Activated CD8-positive, alpha-beta memory T cell treated with anti-CD3 and anti-CD28 coated beads, Interleukin-2, amount 10 ng/mL, durations not matched to agents 7 days and 5 days (primary cell): ENCODE measurements around the gene AMHR2. TPM values are rescaled to one million over a fixed set of nuclear protein-coding genes. Genes with fewer than 3 reads are reported as not detected.

ENCODE experiments used
- ATAC-seq: fragments of 150-1000 bp; cut with Tn5 transposase; one replicate; pipeline ENCODE4 v1.10.0; 2021; ENCODE audit warnings: moderate library complexity
- CTCF ChIA-PET: fragments of 350-600 bp; sonication (Branson Sonifier 250); formaldehyde crosslinking; loops from one replicate; lab custom pipeline; 2021; ENCODE audit warnings: antibody characterized with exemption; lab: Charles Lee
- DNase-seq: peaks from one replicate; pipeline ENCODE4 v3.0.0-alpha.2; 2020
- H3K27ac Mint-ChIP-seq: one replicate; pipeline ENCODE4 v1.8.0; 2021; ENCODE audit warnings: mild to moderate bottlenecking, mixed read lengths
- H3K27me3 Mint-ChIP-seq: one replicate; pipeline ENCODE4 v1.8.0; 2021; ENCODE audit warnings: mixed read lengths
- H3K36me3 Mint-ChIP-seq: one replicate; pipeline ENCODE4 v1.8.0; 2021; ENCODE audit warnings: mild to moderate bottlenecking, mixed read lengths
- H3K4me1 Mint-ChIP-seq: one replicate; pipeline ENCODE4 v1.8.0; 2021; ENCODE audit warnings: mixed read lengths
- H3K4me3 Mint-ChIP-seq: one replicate; pipeline ENCODE4 v1.8.0; 2021; ENCODE audit warnings: mild to moderate bottlenecking, moderate library complexity, mixed read lengths
- H3K9me3 Mint-ChIP-seq: one replicate; pipeline ENCODE4 v1.8.0; 2022; ENCODE audit warnings: low read depth, mixed read lengths
- total RNA-seq, 2 experiments: library from RNA; stranded (reverse); gene quantifications; one replicate each; pipeline ENCODE4 v1.2.3, GENCODE V29; 2021

The AMHR2 gene
- total RNA-seq, 2 experiments from 2014 or later: not detected

DNA sequence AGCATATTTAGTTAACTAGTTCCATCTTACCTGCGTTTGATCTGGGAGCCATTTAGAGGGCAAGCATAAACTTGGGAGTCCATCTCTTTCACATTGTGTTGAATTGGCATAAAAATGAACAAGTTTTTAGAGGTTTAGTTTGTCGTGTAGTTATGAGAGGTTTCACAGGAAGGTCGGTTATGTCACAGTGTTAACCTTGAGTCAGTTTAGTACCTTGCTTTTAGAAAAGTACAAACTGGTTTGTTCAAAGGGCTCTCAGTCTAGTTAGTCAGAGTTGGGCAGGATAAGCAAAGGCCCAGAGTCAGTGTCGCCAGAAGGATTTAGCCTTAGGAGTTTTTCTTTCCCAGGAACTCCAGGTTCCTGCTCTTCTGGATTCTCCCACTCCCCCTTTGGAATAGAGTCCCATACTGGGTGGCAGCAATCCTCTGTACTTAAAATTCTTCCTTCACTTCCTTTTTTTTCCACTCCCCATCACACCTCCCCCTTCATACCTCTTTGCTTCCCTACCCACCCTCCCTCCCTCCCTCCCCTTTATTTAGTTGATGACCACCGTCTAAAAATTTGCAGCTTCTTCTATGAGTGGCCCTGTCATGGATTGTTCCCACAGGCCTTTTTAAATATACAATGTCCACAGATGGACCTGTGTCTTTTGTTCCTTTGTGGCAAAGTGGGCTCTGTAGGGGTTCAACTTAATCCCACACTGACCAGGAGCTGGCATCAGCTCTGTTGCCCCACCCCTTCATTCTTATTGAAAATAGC lies 40.3 kb downstream of the AMHR2 start:
- Mint-ChIP-seq H3K4me1 (peaks cover 46% of the 10 kb centered on the region), H3K36me3 (peaks cover 88% of the 10 kb centered on the region), H3K27me3 (no peaks in the 10 kb centered on the region), H3K27ac (no peak overlapping the region), H3K4me3 (no peak overlapping the region), H3K9me3 (no peaks in the 10 kb centered on the region)
- CTCF ChIA-PET: interaction anchor here (0.9 to 1.8 kb wide), 3 partner anchors 11 to 45 kb away, joined by 4 to 8 read pairs (median 5); no protein-coding TSS in a partner anchor
- ATAC-seq: no peak
- no peak for DNase-seq

- DNase-seq: no peak
- H3K4me3 Mint-ChIP-seq: no peak overlapping the region
- H3K9me3 Mint-ChIP-seq: no peaks in the 10 kb centered on the region
- peak overlapping the region; percentile 30 for H3K27ac Mint-ChIP-seq
- no peaks in the 10 kb centered on the region for H3K27me3 Mint-ChIP-seq
- H3K36me3 Mint-ChIP-seq: peaks cover 83% of the 10 kb centered on the region
- CTCF ChIA-PET: interaction anchor here (0.9 to 1.8 kb wide), 3 partner anchors 12 to 44 kb away, joined by 4 to 8 read pairs (median 5); no protein-coding TSS in a partner anchor
- ATAC-seq: no peak
- H3K4me1 Mint-ChIP-seq: peaks cover 41% of the 10 kb centered on the region
These were observed 41.2 kb downstream of the AMHR2 start for GRCh38 chr12:53464685-53465418.

GRCh38 chr12:53465679-53466078 lies 42.0 kb downstream of the AMHR2 start:
- no peak for DNase-seq
- CTCF ChIA-PET: no interaction called here
- H3K9me3 Mint-ChIP-seq: no peaks in the 10 kb centered on the region
- H3K4me3 Mint-ChIP-seq: no peak overlapping the region
- peaks cover 33% of the 10 kb centered on the region for H3K4me1 Mint-ChIP-seq
- H3K27ac Mint-ChIP-seq: no peak overlapping the region
- H3K36me3 Mint-ChIP-seq: peaks cover 79% of the 10 kb centered on the region
- ATAC-seq: no peak
- no peaks in the 10 kb centered on the region for H3K27me3 Mint-ChIP-seq

DNA sequence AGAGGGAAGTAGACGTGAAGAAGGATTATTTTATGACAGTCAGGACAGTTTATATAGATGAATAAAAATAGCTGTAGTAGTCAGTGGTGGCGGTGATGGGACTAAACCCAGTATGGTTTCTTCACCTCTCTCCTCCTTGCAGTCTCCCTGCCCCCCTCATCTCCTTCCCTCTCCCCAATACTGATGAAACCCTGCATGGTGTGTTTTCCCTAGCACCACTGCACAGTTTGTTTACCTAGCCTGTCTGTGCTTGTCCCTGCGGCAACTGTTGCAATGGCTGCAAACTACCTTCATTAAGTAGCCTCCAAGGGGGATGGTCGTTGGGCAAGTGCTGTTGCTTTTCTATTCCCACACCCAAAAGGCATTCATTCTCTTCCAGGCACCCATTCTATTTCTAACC lies 43.0 kb downstream of the AMHR2 start:
- Mint-ChIP-seq H3K27me3 (no peaks in the 10 kb centered on the region), H3K4me1 (peaks cover 31% of the 10 kb centered on the region), H3K27ac (no peak overlapping the region), H3K4me3 (no peak overlapping the region), H3K36me3 (peaks cover 78% of the 10 kb centered on the region), H3K9me3 (no peaks in the 10 kb centered on the region)
- CTCF ChIA-PET: interaction anchor here (0.6 kb wide), 1 partner anchor 272 kb away, joined by 3 read pairs; no protein-coding TSS in a partner anchor
- DNase-seq: no peak
- ATAC-seq: no peak

- Mint-ChIP-seq H3K4me3 (no peak overlapping the region), H3K4me1 (peaks cover 36% of the 10 kb centered on the region), H3K27me3 (no peaks in the 10 kb centered on the region), H3K36me3 (peaks cover 79% of the 10 kb centered on the region), H3K9me3 (no peaks in the 10 kb centered on the region), H3K27ac (no peak overlapping the region)
- ATAC-seq: no peak
- CTCF ChIA-PET: no interaction called here
- DNase-seq: no peak
These were observed 43.4 kb downstream of the AMHR2 start for GRCh38 chr12:53467082-53467481.

- Mint-ChIP-seq H3K27me3 (no peaks in the 10 kb centered on the region), H3K4me1 (peaks cover 38% of the 10 kb centered on the region), H3K27ac (no peak overlapping the region), H3K9me3 (no peaks in the 10 kb centered on the region), H3K36me3 (peaks cover 77% of the 10 kb centered on the region), H3K4me3 (no peak overlapping the region)
- no peak for DNase-seq
- CTCF ChIA-PET: interaction anchor here (1.4 kb wide), 1 partner anchor 41 kb away, joined by 3 read pairs; no protein-coding TSS in a partner anchor
- no peak for ATAC-seq
These were observed 44.2 kb downstream of the AMHR2 start for GRCh38 chr12:53467880-53468279.

- no peaks in the 10 kb centered on the region for H3K9me3 Mint-ChIP-seq
- H3K27ac Mint-ChIP-seq: peak overlapping the region; percentile 43
- ATAC-seq (no peak), DNase-seq (no peak)
- no peaks in the 10 kb centered on the region for H3K27me3 Mint-ChIP-seq
- H3K4me1 Mint-ChIP-seq: peaks cover 38% of the 10 kb centered on the region
- no peak overlapping the region for H3K4me3 Mint-ChIP-seq
- CTCF ChIA-PET: interaction anchor here (1.2 to 1.4 kb wide), 2 partner anchors 10 to 40 kb away, joined by 3 to 4 read pairs; no protein-coding TSS in a partner anchor
- H3K36me3 Mint-ChIP-seq: peaks cover 73% of the 10 kb centered on the region
These were observed 44.6 kb downstream of the AMHR2 start for GRCh38 chr12:53468282-53468681.

GRCh38 chr12:53472056-53472582 lies 48.5 kb downstream of the AMHR2 start:
- H3K27me3 Mint-ChIP-seq: no peaks in the 10 kb centered on the region

DNA sequence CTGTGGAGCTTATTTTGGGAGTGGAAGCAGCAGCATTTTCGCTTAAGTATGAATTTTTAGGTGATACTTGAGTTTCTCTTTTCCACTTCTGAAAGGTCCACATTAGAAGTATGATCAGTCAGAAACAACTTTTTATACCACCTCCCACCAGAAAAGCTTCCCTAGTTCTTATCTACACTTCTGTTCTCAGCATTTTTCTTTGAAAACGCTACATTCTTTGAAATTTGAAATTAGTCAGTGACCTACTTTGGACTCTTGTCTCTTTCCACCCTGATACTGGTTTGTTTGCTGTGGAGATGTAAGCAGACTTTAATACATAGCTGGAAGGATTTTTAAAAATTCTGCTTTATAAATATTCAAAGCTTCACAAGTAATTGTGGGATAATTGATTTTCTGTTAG lies 50.4 kb downstream of the AMHR2 start:
- no peaks in the 10 kb centered on the region for H3K9me3 Mint-ChIP-seq
- CTCF ChIA-PET: interaction anchor here (1.5 to 2.0 kb wide), 5 partner anchors 8 to 35 kb away, joined by 3 to 7 read pairs (median 5); no protein-coding TSS in a partner anchor
- no peaks in the 10 kb centered on the region for H3K27me3 Mint-ChIP-seq
- DNase-seq (no peak), ATAC-seq (no peak)
- peaks cover 68% of the 10 kb centered on the region for H3K36me3 Mint-ChIP-seq
- no peak overlapping the region for H3K4me3 Mint-ChIP-seq
- peaks cover 46% of the 10 kb centered on the region for H3K4me1 Mint-ChIP-seq
- H3K27ac Mint-ChIP-seq: peak overlapping the region; percentile 69

More at GRCh38 chr12:53472056-53472582, 48.5 kb downstream of the AMHR2 start:
- Mint-ChIP-seq H3K36me3 (peaks cover 73% of the 10 kb centered on the region), H3K4me3 (no peak overlapping the region), H3K9me3 (no peaks in the 10 kb centered on the region), H3K4me1 (peaks cover 47% of the 10 kb centered on the region), H3K27ac (no peak overlapping the region)
- DNase-seq: no peak
- ATAC-seq: no peak
- CTCF ChIA-PET: interaction anchor here (1.1 to 1.7 kb wide), 4 partner anchors 10 to 147 kb away, joined by 3 to 6 read pairs (median 4); no protein-coding TSS in a partner anchor

DNA sequence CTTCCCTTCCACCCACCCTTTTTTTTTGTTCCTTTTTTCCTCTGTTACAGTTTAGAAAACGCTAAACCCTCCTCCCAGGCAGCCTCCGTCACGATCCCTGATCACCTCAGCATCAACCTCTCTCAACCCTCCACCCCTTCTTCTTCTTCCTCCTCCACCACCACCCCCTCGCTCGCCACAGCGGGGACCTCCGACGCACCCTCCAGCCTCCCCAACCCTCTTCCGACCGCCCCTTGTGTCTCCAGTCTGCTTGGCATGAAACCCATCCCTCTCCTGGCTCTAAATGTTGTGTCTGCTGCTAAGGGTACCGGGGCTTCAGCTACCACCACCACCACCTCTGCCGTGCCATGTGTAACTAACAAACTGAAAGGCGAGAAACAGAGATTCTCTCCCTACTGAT lies 51.2 kb downstream of the AMHR2 start:
- H3K36me3 Mint-ChIP-seq: peaks cover 72% of the 10 kb centered on the region
- ATAC-seq: peak; percentile 27

DNA sequence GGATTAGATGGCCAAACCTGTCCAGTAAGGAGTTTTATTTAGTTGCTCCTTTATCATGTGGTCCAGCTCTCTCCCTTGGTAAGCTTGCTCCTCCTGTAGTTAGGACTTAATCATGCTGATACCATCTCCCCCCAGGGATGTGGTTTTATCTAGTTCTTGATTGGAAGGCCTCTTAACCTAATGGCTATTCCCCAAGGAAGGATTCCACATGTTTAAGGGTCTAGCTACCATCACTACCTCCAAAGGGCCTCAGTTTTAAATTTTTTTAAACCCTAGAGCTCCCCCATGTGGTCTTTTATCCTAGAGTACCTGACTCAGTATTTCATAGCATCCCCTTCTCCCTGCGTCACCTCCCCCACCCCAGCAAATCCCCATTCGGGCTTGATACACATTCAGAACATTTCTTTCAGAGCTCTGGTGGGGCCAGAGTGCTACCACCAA lies 53.1 kb downstream of the AMHR2 start:
- Mint-ChIP-seq H3K27me3 (no peaks in the 10 kb centered on the region), H3K9me3 (no peaks in the 10 kb centered on the region), H3K27ac (no peak overlapping the region), H3K36me3 (peaks cover 67% of the 10 kb centered on the region), H3K4me3 (no peak overlapping the region), H3K4me1 (peaks cover 40% of the 10 kb centered on the region)
- CTCF ChIA-PET: interaction anchor here (0.6 to 4.6 kb wide), 13 partner anchors 9 to 155 kb away, joined by 3 to 20 read pairs (median 5); partner anchors contain the start of genes AAAS and MAP3K12
- DNase-seq (no peak), ATAC-seq (no peak)

More for the DNA sequence above, 51.2 kb downstream of the AMHR2 start:
- Mint-ChIP-seq H3K4me3 (peak overlapping the region; percentile 29), H3K4me1 (peaks cover 46% of the 10 kb centered on the region), H3K27ac (peak overlapping the region; percentile 76), H3K27me3 (no peaks in the 10 kb centered on the region), H3K9me3 (no peaks in the 10 kb centered on the region)
- CTCF ChIA-PET: interaction anchor here (1.0 to 4.6 kb wide), 7 partner anchors 20 to 341 kb away, joined by 3 to 20 read pairs (median 5); no protein-coding TSS in a partner anchor
- DNase-seq: no peak

- CTCF ChIA-PET: interaction anchor here (0.9 to 4.6 kb wide), 4 partner anchors 10 to 197 kb away, joined by 3 to 20 read pairs (median 4); partner anchors contain the start of genes ATP5MC2 and TARBP2
- no peak for ATAC-seq
These were observed 55.2 kb downstream of the AMHR2 start for GRCh38 chr12:53478865-53479264.

More at GRCh38 chr12:53478865-53479264, 55.2 kb downstream of the AMHR2 start:
- peaks cover 67% of the 10 kb centered on the region for H3K36me3 Mint-ChIP-seq
- peaks cover 22% of the 10 kb centered on the region for H3K4me1 Mint-ChIP-seq
- H3K9me3 Mint-ChIP-seq: no peaks in the 10 kb centered on the region
- DNase-seq: no peak
- H3K27ac Mint-ChIP-seq: no peak overlapping the region
- H3K4me3 Mint-ChIP-seq: no peak overlapping the region
- no peaks in the 10 kb centered on the region for H3K27me3 Mint-ChIP-seq
